ENCODE results near the gene SH2D5. TPM values are rescaled to one million over a fixed set of nuclear protein-coding genes. Genes with fewer than 3 reads are reported as not detected.

SH2D5 gene
- under 1 TPM; 0.15 to 0.29 TPM for total RNA-seq

DNA sequence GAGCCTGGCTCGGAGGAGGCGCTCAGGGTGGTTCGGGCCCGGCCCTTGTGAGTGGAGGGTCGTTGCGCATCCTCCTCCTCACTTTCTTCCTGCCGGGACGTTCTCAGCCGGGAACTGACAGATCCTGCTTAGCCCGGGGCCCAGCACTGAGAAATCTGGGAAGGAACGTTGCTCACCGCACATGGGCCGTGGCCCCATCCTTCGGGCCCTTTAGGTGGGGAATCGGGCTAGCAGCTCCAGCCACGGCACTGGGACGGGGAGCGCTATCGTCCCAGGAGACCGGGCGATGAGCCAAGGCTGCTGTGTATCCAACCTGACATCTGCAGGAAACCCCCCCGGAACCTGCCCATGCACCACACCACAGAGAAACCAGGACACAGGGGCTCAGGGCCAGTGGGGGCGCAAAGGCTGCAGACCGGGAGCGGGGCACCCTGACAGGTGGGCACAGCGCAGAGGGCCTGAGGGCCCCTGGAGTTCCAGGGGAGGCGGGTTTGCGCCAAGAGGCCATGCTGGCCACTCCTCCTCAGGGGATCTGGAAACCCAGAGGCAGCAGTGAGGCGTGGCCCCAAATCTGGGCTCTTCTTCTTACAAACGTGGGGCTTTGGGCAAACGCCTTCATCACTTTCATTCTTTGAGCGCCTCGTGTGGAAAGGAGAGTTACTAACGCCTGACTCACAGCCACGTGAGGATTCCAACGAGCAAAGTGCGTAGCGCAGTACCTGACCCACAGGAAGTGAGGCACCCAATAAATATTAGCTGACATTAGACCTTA is at the start of gene SH2D5:
TSS of gene SH2D5 (minus strand) at position 116 of the 772 bp plus-strand sequence. CDS start 4,659 bp downstream, outside the sequence.
- H3K4me1 Mint-ChIP-seq (ENCODE audit: low read depth) = peaks cover 10% of the 10 kb centered on the region
- CTCF ChIA-PET = interaction anchor here (1.4 to 2.5 kb wide), 2 partner anchors 17 to 36 kb away, joined by 3 to 10 read pairs; no protein-coding TSS in a partner anchor
- H3K27me3 Mint-ChIP-seq (ENCODE audit: low read depth) = peaks cover 32% of the 10 kb centered on the region
- peak; percentile 88 for DNase-seq
- H3K4me3 Mint-ChIP-seq = peak within 1 kb of the TSS; percentile 79
- intact Hi-C loops (cut with micrococcal nuclease) = loop anchor here (1.0 kb wide), 4 partner anchors 36 to 443 kb away; no protein-coding TSS in a partner anchor
- H3K9me3 Mint-ChIP-seq = no peaks in the 10 kb centered on the region
- no peak within 1 kb of the TSS for H3K27ac Mint-ChIP-seq
- peaks cover 6% of the 10 kb centered on the region for H3K36me3 Mint-ChIP-seq (ENCODE audit: low read depth)

DNA sequence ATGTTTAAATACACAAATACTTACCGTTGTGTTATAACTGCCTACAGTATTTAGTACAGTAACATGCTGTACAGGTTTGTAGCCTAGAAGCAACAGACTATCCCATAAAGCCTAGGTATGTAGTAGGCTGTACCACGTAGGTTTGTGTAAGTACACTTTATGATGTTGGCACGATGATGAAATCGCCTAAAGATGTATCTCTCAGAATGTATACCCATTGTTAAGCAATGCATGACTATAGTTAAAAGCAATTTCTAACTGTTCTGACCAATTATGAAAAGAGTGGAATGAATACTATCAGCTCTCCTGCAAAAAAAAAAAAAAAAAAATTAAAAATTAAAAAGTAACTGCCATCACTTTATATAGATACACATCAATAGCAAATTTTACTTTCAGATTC is 43.2 kb upstream of the SH2D5 start:
- Mint-ChIP-seq H3K36me3 (ENCODE audit: low read depth) (peaks cover 34% of the 10 kb centered on the region), H3K4me1 (ENCODE audit: low read depth) (peaks cover 16% of the 10 kb centered on the region), H3K4me3 (no peak overlapping the region), H3K27ac (no peak overlapping the region), H3K27me3 (ENCODE audit: low read depth) (no peaks in the 10 kb centered on the region), H3K9me3 (no peaks in the 10 kb centered on the region)
- DNase-seq = no peak
- intact Hi-C loops (cut with micrococcal nuclease) = no loop called here
- CTCF ChIA-PET = no interaction called here

DNA sequence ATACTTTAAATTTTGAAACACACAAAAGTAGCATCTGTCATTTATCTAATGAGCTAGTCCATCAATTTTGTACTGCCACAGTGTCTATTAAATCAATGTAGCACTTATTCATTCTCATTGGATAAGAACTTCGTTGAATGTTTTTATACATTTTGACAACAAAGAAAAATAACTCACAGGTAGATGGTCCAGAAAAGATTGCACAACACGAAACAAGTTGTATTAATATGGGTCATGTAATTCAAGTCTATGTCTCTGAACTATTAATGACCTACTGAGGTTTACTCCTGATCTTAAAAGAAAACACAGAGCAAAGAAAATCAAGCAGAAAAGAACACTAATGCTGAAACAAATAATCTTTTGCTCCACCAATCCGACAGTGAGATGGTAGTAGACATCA is 39.3 kb upstream of the SH2D5 start:
- Mint-ChIP-seq H3K27me3 (ENCODE audit: low read depth) (no peaks in the 10 kb centered on the region), H3K9me3 (no peaks in the 10 kb centered on the region), H3K4me1 (ENCODE audit: low read depth) (peaks cover 6% of the 10 kb centered on the region), H3K36me3 (ENCODE audit: low read depth) (peaks cover 27% of the 10 kb centered on the region), H3K27ac (no peak overlapping the region), H3K4me3 (no peak overlapping the region)
- CTCF ChIA-PET = interaction anchor here (1.2 kb wide), 1 partner anchor 461 kb away, joined by 3 read pairs; no protein-coding TSS in a partner anchor
- DNase-seq = no peak
- intact Hi-C loops (cut with micrococcal nuclease) = no loop called here

- no peak for DNase-seq
- no peak overlapping the region for H3K4me3 Mint-ChIP-seq
- H3K36me3 Mint-ChIP-seq (ENCODE audit: low read depth) = peaks cover 32% of the 10 kb centered on the region
- H3K27ac Mint-ChIP-seq = no peak overlapping the region
- H3K27me3 Mint-ChIP-seq (ENCODE audit: low read depth) = no peaks in the 10 kb centered on the region
- H3K9me3 Mint-ChIP-seq = no peaks in the 10 kb centered on the region
- intact Hi-C loops (cut with micrococcal nuclease) = no loop called here
- CTCF ChIA-PET = interaction anchor here (1.0 to 1.2 kb wide), 2 partner anchors 74 to 463 kb away, joined by 3 read pairs; no protein-coding TSS in a partner anchor
- H3K4me1 Mint-ChIP-seq (ENCODE audit: low read depth) = no peaks in the 10 kb centered on the region
Observed at GRCh38 chr1:20770314-20771087, 38.0 kb upstream of the SH2D5 start.

- Mint-ChIP-seq H3K4me1 (ENCODE audit: low read depth) (no peaks in the 10 kb centered on the region), H3K27ac (no peak overlapping the region), H3K36me3 (ENCODE audit: low read depth) (peaks cover 33% of the 10 kb centered on the region), H3K4me3 (no peak overlapping the region), H3K9me3 (no peaks in the 10 kb centered on the region), H3K27me3 (ENCODE audit: low read depth) (no peaks in the 10 kb centered on the region)
- intact Hi-C loops (cut with micrococcal nuclease) = no loop called here
- no peak for DNase-seq
- CTCF ChIA-PET = interaction anchor here (1.3 kb wide), 1 partner anchor 70 kb away, joined by 3 read pairs; no protein-coding TSS in a partner anchor
Observed at GRCh38 chr1:20767271-20767670, 34.8 kb upstream of the SH2D5 start.

DNA sequence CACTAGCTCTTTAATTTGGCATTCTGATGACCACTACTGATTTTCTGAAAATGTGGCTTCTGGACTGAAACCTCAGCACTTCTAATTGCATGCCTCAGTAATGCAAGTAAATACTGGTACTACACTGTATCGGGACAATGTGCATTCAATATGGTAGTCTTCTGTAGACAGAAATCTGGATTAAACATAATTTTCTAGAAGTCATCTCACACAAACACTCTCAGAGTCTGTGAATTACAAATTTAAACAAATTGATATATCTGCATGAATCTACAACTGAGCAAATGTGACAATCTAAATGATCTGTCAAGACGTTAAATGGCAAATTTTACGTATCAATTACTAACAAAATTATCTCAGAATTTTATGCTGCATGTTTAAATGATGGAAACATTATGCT is 30.9 kb upstream of the SH2D5 start:
- no peaks in the 10 kb centered on the region for H3K27me3 Mint-ChIP-seq (ENCODE audit: low read depth)
- peaks cover 41% of the 10 kb centered on the region for H3K36me3 Mint-ChIP-seq (ENCODE audit: low read depth)
- H3K9me3 Mint-ChIP-seq = no peaks in the 10 kb centered on the region
- intact Hi-C loops (cut with micrococcal nuclease) = no loop called here
- CTCF ChIA-PET = no interaction called here
- no peaks in the 10 kb centered on the region for H3K4me1 Mint-ChIP-seq (ENCODE audit: low read depth)
- DNase-seq = no peak
- H3K4me3 Mint-ChIP-seq = no peak overlapping the region
- H3K27ac Mint-ChIP-seq = no peak overlapping the region

DNA sequence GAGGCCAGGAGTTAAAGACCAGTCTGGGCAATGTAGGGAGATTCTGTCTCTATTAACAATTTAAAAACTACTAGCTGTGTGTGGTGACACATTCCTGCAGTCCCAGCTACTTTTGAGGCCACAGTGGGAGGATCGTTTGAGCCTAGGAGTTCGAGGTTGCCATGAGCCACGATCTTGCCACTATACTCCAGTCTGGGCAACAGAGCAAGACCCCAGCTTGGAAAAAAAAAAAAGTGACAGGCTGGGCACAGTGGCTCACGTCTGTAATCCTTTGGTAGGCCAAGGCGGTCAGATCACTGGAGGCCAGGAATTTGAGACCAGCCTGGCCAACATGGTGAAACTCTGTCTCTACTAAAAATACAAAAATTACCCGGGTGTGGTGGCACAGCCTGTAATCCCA is 27.8 kb upstream of the SH2D5 start:
- DNase-seq = no peak
- Mint-ChIP-seq H3K36me3 (ENCODE audit: low read depth) (peaks cover 47% of the 10 kb centered on the region), H3K9me3 (no peaks in the 10 kb centered on the region), H3K27me3 (ENCODE audit: low read depth) (no peaks in the 10 kb centered on the region), H3K27ac (no peak overlapping the region), H3K4me1 (ENCODE audit: low read depth) (no peaks in the 10 kb centered on the region), H3K4me3 (no peak overlapping the region)
- CTCF ChIA-PET = interaction anchor here (0.6 kb wide), 1 partner anchor 1056 kb away, joined by 5 read pairs; no protein-coding TSS in a partner anchor
- intact Hi-C loops (cut with micrococcal nuclease) = no loop called here

DNA sequence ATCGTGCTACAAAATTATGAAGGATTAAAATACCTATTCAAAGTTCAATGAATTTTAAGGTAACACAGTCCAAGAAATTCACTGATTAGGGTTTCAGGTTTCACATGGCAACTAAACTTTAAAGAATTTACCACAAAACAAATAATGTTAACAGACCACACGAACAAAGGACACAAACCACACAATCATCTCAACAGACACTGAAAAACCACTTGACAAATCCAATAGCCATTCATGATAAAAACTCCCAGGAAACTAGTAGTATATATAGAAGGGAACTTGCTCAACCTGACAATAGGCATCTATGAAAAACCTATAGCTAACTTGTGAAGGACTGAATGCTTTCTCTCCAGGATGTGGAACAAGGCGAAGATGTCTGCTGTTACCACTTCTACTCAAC is 21.1 kb upstream of the SH2D5 start:
- H3K9me3 Mint-ChIP-seq = no peaks in the 10 kb centered on the region
- no peak for DNase-seq
- no peaks in the 10 kb centered on the region for H3K27me3 Mint-ChIP-seq (ENCODE audit: low read depth)
- intact Hi-C loops (cut with micrococcal nuclease) = no loop called here
- CTCF ChIA-PET = no interaction called here
- no peak overlapping the region for H3K27ac Mint-ChIP-seq
- H3K36me3 Mint-ChIP-seq (ENCODE audit: low read depth) = peaks cover 29% of the 10 kb centered on the region
- H3K4me3 Mint-ChIP-seq = no peak overlapping the region
- H3K4me1 Mint-ChIP-seq (ENCODE audit: low read depth) = peaks cover 2% of the 10 kb centered on the region

DNA sequence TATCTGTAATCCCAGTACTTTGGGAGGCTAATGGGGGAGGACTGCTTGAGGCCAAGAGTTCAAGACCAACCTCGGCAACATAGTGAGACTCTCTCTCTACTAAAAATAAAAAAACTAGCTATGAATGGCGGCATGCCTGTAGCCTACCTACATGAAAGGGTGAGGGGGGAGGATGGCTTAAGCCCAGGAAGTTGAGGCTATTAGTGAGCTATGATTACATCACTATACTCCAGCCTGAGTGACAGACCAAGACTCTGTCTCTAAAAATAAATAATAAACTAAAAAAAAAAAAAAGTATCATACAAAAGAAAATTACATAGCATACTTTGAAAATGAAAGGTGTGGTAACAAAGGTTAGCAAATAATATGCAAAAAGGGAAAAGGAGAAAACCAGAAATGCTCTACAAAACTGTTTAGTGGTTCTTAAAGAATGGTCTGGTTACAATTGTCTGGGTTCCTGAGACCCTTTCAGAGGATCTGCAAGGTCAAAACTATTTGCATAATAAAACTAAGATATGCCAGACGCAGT is 19.0 kb upstream of the SH2D5 start:
- Mint-ChIP-seq H3K4me3 (no peak overlapping the region), H3K36me3 (ENCODE audit: low read depth) (peaks cover 27% of the 10 kb centered on the region), H3K4me1 (ENCODE audit: low read depth) (peaks cover 2% of the 10 kb centered on the region), H3K9me3 (no peaks in the 10 kb centered on the region), H3K27ac (no peak overlapping the region), H3K27me3 (ENCODE audit: low read depth) (no peaks in the 10 kb centered on the region)
- CTCF ChIA-PET = interaction anchor here (0.7 kb wide), 1 partner anchor 444 kb away, joined by 3 read pairs; no protein-coding TSS in a partner anchor
- intact Hi-C loops (cut with micrococcal nuclease) = no loop called here
- DNase-seq = no peak

- H3K36me3 Mint-ChIP-seq (ENCODE audit: low read depth) = peaks cover 34% of the 10 kb centered on the region
Observed at GRCh38 chr1:20742671-20743070, 10.2 kb upstream of the SH2D5 start.

GRCh38 chr1:20740781-20741180 is 8.3 kb upstream of the SH2D5 start:
- Mint-ChIP-seq H3K27me3 (ENCODE audit: low read depth) (no peaks in the 10 kb centered on the region), H3K36me3 (ENCODE audit: low read depth) (peaks cover 29% of the 10 kb centered on the region), H3K4me3 (no peak overlapping the region), H3K27ac (no peak overlapping the region), H3K4me1 (ENCODE audit: low read depth) (no peaks in the 10 kb centered on the region), H3K9me3 (no peaks in the 10 kb centered on the region)
- intact Hi-C loops (cut with micrococcal nuclease) = no loop called here
- no peak for DNase-seq
- CTCF ChIA-PET = interaction anchor here (1.0 kb wide), 1 partner anchor 44 kb away, joined by 3 read pairs; no protein-coding TSS in a partner anchor

More at GRCh38 chr1:20742671-20743070, 10.2 kb upstream of the SH2D5 start:
- no peak for DNase-seq
- Mint-ChIP-seq H3K4me3 (no peak overlapping the region), H3K27me3 (ENCODE audit: low read depth) (no peaks in the 10 kb centered on the region), H3K4me1 (ENCODE audit: low read depth) (no peaks in the 10 kb centered on the region), H3K27ac (no peak overlapping the region), H3K9me3 (no peaks in the 10 kb centered on the region)
- CTCF ChIA-PET = interaction anchor here (0.6 to 1.4 kb wide), 2 partner anchors 9 to 503 kb away, joined by 3 to 5 read pairs; no protein-coding TSS in a partner anchor
- intact Hi-C loops (cut with micrococcal nuclease) = no loop called here

DNA sequence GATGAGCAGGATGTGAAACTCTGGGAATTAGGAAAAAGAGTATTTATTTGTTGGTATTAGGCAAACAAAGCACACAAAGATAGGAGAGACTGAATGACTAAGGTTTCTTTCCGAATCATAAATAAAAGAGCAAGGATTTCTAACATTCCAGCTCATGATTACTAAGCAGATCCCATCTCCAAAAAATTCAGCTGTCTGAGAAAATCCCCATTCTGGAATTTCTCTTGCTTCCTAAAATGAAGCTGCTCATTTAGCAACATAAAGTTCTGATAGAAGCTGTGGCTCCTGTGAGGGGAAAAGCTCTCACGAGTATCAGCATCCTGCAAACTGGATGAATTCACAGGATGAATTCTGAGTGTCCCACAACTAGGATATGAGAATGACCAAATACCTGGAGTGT is 6.7 kb upstream of the SH2D5 start:
- Mint-ChIP-seq H3K4me3 (no peak overlapping the region), H3K36me3 (ENCODE audit: low read depth) (peaks cover 21% of the 10 kb centered on the region), H3K4me1 (ENCODE audit: low read depth) (no peaks in the 10 kb centered on the region), H3K27ac (no peak overlapping the region), H3K9me3 (no peaks in the 10 kb centered on the region), H3K27me3 (ENCODE audit: low read depth) (no peaks in the 10 kb centered on the region)
- intact Hi-C loops (cut with micrococcal nuclease) = no loop called here
- DNase-seq = no peak
- CTCF ChIA-PET = no interaction called here

Data from activated naive CD4-positive, alpha-beta T cell treated with anti-CD3 and anti-CD28 coated beads for 36 hours (primary cell).